ENCODE measurements around the gene CBX1. TPM values are rescaled to one million over a fixed set of nuclear protein-coding genes. Genes with fewer than 3 reads are reported as not detected.

Gene CBX1
- total RNA-seq, 1 donor from 2014 or later = 210 TPM

DNA sequence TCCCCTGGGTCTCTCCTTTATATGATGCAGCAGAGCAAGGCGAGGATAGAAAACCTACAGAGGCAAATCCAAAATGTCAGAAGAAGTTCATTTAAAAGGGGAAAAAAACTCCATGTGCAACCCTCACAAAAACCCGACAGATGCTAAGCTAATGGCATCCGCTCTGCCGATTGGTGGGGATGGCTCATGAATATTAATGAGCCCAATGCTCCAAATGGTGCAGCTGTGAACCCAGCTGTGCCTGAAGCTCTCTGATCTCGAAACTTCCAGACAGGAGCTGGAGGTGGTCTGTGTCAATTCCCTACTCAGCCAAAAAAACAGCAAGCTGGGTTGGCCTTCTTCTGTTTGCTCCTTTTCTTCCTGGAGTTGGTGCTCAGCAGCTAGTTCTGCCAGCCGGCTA is 21.8 kb upstream of the CBX1 start:
- H3K4me3 Mint-ChIP-seq = peak overlapping the region; percentile 47
- H3K27ac Mint-ChIP-seq (ENCODE audit: unreplicated experiment) = peak overlapping the region; percentile 86

DNA sequence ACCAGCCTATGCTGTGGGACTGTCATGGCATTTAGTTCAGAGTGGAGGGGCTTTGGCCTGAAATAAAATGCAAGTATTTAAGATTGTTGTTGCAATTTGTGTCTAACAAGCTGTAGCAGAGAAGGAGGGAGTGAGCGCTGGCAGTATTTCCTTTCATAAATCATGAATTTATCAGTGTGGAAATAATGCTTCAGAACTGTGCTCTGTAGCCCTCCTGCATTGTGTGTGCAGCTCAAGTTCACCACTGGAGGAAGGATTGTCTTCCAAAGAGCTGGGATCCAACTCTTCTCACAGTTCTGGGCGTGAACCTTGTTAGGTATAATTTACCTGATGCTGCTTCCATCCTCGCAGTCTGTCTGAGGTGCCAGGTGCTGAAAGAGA is 21.4 kb upstream of the CBX1 start:
- peaks cover 33% of the 10 kb centered on the region for H3K4me1 Mint-ChIP-seq
- TF ChIP-seq, protein P1, sequence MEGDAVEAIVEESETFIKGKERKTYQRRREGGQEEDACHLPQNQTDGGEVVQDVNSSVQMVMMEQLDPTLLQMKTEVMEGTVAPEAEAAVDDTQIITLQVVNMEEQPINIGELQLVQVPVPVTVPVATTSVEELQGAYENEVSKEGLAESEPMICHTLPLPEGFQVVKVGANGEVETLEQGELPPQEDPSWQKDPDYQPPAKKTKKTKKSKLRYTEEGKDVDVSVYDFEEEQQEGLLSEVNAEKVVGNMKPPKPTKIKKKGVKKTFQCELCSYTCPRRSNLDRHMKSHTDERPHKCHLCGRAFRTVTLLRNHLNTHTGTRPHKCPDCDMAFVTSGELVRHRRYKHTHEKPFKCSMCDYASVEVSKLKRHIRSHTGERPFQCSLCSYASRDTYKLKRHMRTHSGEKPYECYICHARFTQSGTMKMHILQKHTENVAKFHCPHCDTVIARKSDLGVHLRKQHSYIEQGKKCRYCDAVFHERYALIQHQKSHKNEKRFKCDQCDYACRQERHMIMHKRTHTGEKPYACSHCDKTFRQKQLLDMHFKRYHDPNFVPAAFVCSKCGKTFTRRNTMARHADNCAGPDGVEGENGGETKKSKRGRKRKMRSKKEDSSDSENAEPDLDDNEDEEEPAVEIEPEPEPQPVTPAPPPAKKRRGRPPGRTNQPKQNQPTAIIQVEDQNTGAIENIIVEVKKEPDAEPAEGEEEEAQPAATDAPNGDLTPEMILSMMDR (conservative IDR thresholded peaks at IDR 0.05) = no peak
- peaks cover 6% of the 10 kb centered on the region for H3K36me3 Mint-ChIP-seq (ENCODE audit: low read depth)
- no peaks in the 10 kb centered on the region for H3K9me3 Mint-ChIP-seq
- H3K4me3 Mint-ChIP-seq = peak overlapping the region; percentile 22
- DNase-seq (ENCODE audit: low read depth, low spot score) = no peak
- peak overlapping the region; percentile 86 for H3K27ac Mint-ChIP-seq (ENCODE audit: unreplicated experiment)
- H3K27me3 Mint-ChIP-seq (ENCODE audit: low read depth) = no peaks in the 10 kb centered on the region

More for the DNA sequence above, 21.8 kb upstream of the CBX1 start:
- H3K27me3 Mint-ChIP-seq (ENCODE audit: low read depth) = no peaks in the 10 kb centered on the region
- DNase-seq (ENCODE audit: low read depth, low spot score) = no peak
- peaks cover 6% of the 10 kb centered on the region for H3K36me3 Mint-ChIP-seq (ENCODE audit: low read depth)
- peaks cover 33% of the 10 kb centered on the region for H3K4me1 Mint-ChIP-seq
- no peaks in the 10 kb centered on the region for H3K9me3 Mint-ChIP-seq
- TF ChIP-seq, protein P1 (conservative IDR thresholded peaks at IDR 0.05) = no peak

DNA sequence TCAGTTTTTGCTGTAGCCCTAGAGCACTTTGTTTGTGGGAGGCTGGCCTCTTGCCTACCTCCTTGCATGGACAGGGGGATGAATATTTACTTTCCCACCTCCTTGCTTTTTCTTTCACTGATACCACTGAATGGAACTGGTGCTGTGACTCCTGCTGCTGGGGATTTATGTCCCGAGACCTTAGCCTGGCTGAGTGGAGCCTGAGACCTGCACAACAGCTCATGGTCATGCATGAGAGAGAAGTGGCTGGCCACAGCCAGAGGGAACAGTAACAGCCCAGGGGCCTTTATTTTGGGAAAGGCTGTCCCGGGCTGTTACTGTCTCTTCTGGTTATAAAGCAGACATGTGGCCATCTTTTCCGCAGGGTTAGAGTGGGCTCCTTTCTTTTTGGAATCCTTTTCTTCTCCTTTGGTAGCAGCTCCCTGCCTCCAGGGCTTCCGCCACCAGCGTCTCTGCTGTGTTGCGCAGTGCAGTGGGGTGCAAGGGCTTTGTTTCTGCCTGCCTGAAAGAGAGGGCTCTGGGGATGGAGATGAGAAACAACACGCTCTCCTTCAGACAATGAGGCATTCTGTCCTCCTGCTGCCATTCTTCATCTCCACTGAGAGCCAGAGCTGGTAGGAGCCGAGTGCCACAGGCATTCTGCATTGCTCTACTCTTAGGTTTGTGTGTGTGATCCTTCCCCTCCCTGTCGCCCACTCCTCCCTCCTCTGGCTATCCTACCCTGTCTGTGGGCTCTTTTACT is 20.8 kb upstream of the CBX1 start:
- peaks cover 6% of the 10 kb centered on the region for H3K36me3 Mint-ChIP-seq (ENCODE audit: low read depth)
- no peaks in the 10 kb centered on the region for H3K27me3 Mint-ChIP-seq (ENCODE audit: low read depth)
- TF ChIP-seq, protein P1 (conservative IDR thresholded peaks at IDR 0.05) = no peak
- no peak for DNase-seq (ENCODE audit: low read depth, low spot score)
- H3K4me1 Mint-ChIP-seq = peaks cover 33% of the 10 kb centered on the region
- no peaks in the 10 kb centered on the region for H3K9me3 Mint-ChIP-seq
- peak overlapping the region; percentile 22 for H3K4me3 Mint-ChIP-seq
- H3K27ac Mint-ChIP-seq (ENCODE audit: unreplicated experiment) = peak overlapping the region; percentile 78

DNA sequence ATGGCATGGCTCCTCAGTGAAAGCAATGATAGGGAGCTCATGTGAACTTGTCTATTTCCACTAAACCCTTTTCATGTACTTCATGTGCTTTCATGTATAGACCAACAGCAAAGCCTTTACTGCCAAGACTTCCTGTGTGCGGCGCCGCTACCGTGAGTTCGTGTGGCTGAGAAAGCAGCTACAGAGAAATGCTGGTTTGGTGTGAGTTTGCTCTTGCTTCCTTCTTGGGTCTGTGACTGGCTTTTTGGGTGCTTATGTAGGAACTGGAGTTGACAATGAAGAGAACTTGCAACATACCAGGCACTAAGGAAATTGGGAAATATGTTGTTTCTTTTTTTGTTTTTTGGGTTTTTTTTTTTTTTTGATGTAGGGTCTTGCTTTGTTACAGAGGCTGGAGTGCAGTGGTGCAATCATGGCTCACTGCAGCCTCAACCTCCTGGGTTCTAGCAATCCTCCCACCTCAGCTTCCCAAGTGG is 12.0 kb upstream of the CBX1 start:
- no peaks in the 10 kb centered on the region for H3K9me3 Mint-ChIP-seq
- TF ChIP-seq, protein P1 (conservative IDR thresholded peaks at IDR 0.05) = no peak
- H3K4me1 Mint-ChIP-seq = peaks cover 16% of the 10 kb centered on the region
- DNase-seq (ENCODE audit: low read depth, low spot score) = no peak
- H3K36me3 Mint-ChIP-seq (ENCODE audit: low read depth) = no peaks in the 10 kb centered on the region
- H3K27me3 Mint-ChIP-seq (ENCODE audit: low read depth) = no peaks in the 10 kb centered on the region
- no peak overlapping the region for H3K27ac Mint-ChIP-seq (ENCODE audit: unreplicated experiment)
- H3K4me3 Mint-ChIP-seq = peak overlapping the region; percentile 33

DNA sequence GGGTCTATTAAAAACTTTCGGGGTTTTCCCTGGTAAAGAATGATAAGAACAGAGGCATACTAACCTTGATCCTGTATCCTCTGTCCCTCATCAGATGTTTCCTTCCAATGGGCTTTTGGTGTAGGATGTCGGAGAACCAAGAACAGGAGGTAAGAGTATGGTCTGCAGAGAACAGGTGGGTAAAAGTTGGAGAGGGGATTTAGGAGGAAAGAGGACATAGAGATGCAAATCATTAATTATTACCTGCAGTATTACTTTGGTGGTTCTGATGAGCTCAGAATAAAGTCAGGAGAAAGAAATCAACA is 10.6 kb upstream of the CBX1 start:
- H3K4me3 Mint-ChIP-seq = no peak overlapping the region
- no peaks in the 10 kb centered on the region for H3K9me3 Mint-ChIP-seq
- TF ChIP-seq, protein P1 (conservative IDR thresholded peaks at IDR 0.05) = no peak
- peaks cover 3% of the 10 kb centered on the region for H3K27me3 Mint-ChIP-seq (ENCODE audit: low read depth)
- DNase-seq (ENCODE audit: low read depth, low spot score) = no peak
- H3K4me1 Mint-ChIP-seq = peaks cover 26% of the 10 kb centered on the region
- no peak overlapping the region for H3K27ac Mint-ChIP-seq (ENCODE audit: unreplicated experiment)
- H3K36me3 Mint-ChIP-seq (ENCODE audit: low read depth) = no peaks in the 10 kb centered on the region

Data from neural crest cell (in vitro differentiated cells).